Measurements from ENCODE around the gene OTOF. TPM values are rescaled to one million over a fixed set of nuclear protein-coding genes. Genes with fewer than 3 reads are reported as not detected.

The OTOF gene
- total RNA-seq, 1 experiment from 2014 or later: 0.26 TPM

DNA sequence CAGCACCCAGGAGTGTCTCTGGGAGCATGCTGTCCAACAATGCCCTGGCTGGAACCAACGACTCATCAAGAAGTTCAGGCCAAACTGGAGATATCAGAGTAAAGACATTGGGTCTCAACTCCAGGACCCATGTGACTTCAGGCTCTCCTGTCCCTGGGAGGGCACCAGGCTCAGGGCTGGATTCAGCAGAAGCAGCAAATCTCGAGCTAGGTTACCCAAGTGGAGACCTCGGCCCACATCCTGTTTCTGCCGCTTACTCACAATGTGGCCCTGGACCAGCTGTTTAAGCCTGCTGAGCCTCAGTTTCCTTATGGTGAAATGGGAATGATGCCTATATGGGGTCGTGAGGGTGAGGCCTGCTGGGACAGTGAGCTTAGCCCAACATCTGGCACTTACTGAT lies 9.3 kb upstream of the OTOF start:
- DNase-seq (ENCODE audit: low spot score) (no peak), ATAC-seq (no peak)
- CTCF ChIA-PET: interaction anchor here (0.5 to 1.5 kb wide), 3 partner anchors 16 to 90 kb away, joined by 3 to 6 read pairs (median 3); no protein-coding TSS in a partner anchor
- Mint-ChIP-seq H3K4me3 (no peak overlapping the region), H3K27ac (no peak overlapping the region), H3K36me3 (no peaks in the 10 kb centered on the region), H3K9me3 (no peaks in the 10 kb centered on the region), H3K4me1 (no peaks in the 10 kb centered on the region), H3K27me3 (ENCODE audit: low read depth) (no peaks in the 10 kb centered on the region)
- TF ChIP-seq ATF6 (CRISPR knock-in tag; IDR thresholded peaks at IDR 0.05): no peak
- no peak for TF ChIP-seq FOXK1 (CRISPR knock-in tag; IDR thresholded peaks at IDR 0.05)
- TF ChIP-seq, protein P1, sequence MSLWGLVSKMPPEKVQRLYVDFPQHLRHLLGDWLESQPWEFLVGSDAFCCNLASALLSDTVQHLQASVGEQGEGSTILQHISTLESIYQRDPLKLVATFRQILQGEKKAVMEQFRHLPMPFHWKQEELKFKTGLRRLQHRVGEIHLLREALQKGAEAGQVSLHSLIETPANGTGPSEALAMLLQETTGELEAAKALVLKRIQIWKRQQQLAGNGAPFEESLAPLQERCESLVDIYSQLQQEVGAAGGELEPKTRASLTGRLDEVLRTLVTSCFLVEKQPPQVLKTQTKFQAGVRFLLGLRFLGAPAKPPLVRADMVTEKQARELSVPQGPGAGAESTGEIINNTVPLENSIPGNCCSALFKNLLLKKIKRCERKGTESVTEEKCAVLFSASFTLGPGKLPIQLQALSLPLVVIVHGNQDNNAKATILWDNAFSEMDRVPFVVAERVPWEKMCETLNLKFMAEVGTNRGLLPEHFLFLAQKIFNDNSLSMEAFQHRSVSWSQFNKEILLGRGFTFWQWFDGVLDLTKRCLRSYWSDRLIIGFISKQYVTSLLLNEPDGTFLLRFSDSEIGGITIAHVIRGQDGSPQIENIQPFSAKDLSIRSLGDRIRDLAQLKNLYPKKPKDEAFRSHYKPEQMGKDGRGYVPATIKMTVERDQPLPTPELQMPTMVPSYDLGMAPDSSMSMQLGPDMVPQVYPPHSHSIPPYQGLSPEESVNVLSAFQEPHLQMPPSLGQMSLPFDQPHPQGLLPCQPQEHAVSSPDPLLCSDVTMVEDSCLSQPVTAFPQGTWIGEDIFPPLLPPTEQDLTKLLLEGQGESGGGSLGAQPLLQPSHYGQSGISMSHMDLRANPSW (CRISPR knock-in tag; conservative IDR thresholded peaks at IDR 0.05; ENCODE audit: low read depth): no peak
- TF ChIP-seq ZBTB21 (CRISPR knock-in tag; IDR thresholded peaks at IDR 0.05; ENCODE audit: borderline replicate concordance): no peak
- TF ChIP-seq ERG (CRISPR knock-in tag; IDR thresholded peaks at IDR 0.05): no peak
- TF ChIP-seq NFYB (CRISPR knock-in tag; conservative IDR thresholded peaks at IDR 0.05; ENCODE audit: low read depth): no peak
- TF ChIP-seq TCF7 (CRISPR knock-in tag; IDR thresholded peaks at IDR 0.05; ENCODE audit: low read depth): no peak
- TF ChIP-seq, protein P2, sequence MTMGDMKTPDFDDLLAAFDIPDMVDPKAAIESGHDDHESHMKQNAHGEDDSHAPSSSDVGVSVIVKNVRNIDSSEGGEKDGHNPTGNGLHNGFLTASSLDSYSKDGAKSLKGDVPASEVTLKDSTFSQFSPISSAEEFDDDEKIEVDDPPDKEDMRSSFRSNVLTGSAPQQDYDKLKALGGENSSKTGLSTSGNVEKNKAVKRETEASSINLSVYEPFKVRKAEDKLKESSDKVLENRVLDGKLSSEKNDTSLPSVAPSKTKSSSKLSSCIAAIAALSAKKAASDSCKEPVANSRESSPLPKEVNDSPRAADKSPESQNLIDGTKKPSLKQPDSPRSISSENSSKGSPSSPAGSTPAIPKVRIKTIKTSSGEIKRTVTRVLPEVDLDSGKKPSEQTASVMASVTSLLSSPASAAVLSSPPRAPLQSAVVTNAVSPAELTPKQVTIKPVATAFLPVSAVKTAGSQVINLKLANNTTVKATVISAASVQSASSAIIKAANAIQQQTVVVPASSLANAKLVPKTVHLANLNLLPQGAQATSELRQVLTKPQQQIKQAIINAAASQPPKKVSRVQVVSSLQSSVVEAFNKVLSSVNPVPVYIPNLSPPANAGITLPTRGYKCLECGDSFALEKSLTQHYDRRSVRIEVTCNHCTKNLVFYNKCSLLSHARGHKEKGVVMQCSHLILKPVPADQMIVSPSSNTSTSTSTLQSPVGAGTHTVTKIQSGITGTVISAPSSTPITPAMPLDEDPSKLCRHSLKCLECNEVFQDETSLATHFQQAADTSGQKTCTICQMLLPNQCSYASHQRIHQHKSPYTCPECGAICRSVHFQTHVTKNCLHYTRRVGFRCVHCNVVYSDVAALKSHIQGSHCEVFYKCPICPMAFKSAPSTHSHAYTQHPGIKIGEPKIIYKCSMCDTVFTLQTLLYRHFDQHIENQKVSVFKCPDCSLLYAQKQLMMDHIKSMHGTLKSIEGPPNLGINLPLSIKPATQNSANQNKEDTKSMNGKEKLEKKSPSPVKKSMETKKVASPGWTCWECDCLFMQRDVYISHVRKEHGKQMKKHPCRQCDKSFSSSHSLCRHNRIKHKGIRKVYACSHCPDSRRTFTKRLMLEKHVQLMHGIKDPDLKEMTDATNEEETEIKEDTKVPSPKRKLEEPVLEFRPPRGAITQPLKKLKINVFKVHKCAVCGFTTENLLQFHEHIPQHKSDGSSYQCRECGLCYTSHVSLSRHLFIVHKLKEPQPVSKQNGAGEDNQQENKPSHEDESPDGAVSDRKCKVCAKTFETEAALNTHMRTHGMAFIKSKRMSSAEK (CRISPR knock-in tag; IDR thresholded peaks at IDR 0.05; ENCODE audit: borderline replicate concordance): no peak
- TF ChIP-seq, protein P3, sequence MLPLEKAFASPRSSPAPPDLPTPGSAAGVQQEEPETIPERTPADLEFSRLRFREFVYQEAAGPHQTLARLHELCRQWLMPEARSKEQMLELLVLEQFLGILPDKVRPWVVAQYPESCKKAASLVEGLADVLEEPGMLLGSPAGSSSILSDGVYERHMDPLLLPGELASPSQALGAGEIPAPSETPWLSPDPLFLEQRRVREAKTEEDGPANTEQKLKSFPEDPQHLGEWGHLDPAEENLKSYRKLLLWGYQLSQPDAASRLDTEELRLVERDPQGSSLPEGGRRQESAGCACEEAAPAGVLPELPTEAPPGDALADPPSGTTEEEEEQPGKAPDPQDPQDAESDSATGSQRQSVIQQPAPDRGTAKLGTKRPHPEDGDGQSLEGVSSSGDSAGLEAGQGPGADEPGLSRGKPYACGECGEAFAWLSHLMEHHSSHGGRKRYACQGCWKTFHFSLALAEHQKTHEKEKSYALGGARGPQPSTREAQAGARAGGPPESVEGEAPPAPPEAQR (CRISPR knock-in tag; IDR thresholded peaks at IDR 0.05): no peak
- no peak for TF ChIP-seq ZNF671 (CRISPR knock-in tag; IDR thresholded peaks at IDR 0.05)
- TF ChIP-seq ZNF396 (CRISPR knock-in tag; IDR thresholded peaks at IDR 0.05; ENCODE audit: borderline replicate concordance): no peak
- no peak for TF ChIP-seq E2F4 (CRISPR knock-in tag; IDR thresholded peaks at IDR 0.05; ENCODE audit: borderline replicate concordance, low read depth)
- TF ChIP-seq JUN (CRISPR knock-in tag; IDR thresholded peaks at IDR 0.05): no peak
- TF ChIP-seq ZNF121 (CRISPR knock-in tag; IDR thresholded peaks at IDR 0.05): no peak
- TF ChIP-seq, protein P4, sequence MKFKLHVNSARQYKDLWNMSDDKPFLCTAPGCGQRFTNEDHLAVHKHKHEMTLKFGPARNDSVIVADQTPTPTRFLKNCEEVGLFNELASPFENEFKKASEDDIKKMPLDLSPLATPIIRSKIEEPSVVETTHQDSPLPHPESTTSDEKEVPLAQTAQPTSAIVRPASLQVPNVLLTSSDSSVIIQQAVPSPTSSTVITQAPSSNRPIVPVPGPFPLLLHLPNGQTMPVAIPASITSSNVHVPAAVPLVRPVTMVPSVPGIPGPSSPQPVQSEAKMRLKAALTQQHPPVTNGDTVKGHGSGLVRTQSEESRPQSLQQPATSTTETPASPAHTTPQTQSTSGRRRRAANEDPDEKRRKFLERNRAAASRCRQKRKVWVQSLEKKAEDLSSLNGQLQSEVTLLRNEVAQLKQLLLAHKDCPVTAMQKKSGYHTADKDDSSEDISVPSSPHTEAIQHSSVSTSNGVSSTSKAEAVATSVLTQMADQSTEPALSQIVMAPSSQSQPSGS (CRISPR knock-in tag; IDR thresholded peaks at IDR 0.05; ENCODE audit: borderline replicate concordance, low read depth): no peak
- POLR2A ChIA-PET: no interaction called here
